Measurements from ENCODE around the gene MYO1E.
A peak's percentile ranks its signal among the peaks of the same experiment; 100 is the strongest.

MYO1E gene

DNA sequence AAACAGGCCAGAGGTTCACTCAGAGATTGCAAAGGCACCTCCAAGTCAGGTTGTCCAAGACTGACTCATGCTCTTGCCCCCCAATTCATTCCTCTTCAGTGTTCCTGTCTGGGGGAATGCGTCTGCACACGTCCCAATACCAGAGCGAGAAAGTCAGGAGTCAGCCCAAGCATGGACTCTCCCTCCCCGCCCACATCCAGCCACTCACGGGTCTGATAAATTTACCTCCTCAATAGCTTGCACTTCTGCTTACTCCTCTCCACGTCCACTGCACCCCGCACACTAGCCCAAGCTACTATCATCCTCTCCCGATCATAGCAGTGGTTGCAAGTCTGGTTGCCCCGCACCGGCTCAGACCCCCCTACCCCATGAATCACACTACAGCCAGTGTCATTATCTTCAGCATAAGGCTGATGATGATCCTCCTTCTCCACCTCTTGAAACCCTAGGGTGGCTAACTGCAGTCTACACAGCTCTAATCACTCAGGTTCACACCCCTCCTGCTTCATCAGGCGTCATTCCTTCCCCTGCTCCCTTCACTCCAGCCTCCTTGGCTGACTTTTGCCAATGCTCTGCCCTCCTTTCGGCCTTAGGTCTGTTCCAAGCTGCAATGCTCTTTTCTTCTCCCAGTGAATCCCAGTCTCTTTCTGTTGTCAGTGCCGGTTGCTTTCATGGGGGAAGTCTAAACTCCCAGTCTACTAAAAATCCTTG, 27.6 kb upstream of the MYO1E start:
- peak overlapping the region; percentile 57 for H3K4me3 ChIP-seq (ENCODE audit: insufficient read depth, low read length, poor library complexity, severe bottlenecking)
- H2AFZ ChIP-seq (ENCODE audit: low read depth, low read length, severe bottlenecking), result no peak overlapping the region
- peaks cover 65% of the 10 kb centered on the region for H3K79me2 ChIP-seq (ENCODE audit: insufficient read depth, low read length)
- H3K27me3 ChIP-seq (ENCODE audit: low read length), result no peaks in the 10 kb centered on the region
- H3K9me2 ChIP-seq (replicated peaks; ENCODE audit: insufficient read depth, low read length), result no peaks in the 10 kb centered on the region
- no peaks in the 10 kb centered on the region for H4K20me1 ChIP-seq (ENCODE audit: low read depth, low read length)
- peak overlapping the region; percentile 95 for H3K4me2 ChIP-seq (ENCODE audit: low read depth, low read length, poor library complexity, severe bottlenecking)
- peaks cover 82% of the 10 kb centered on the region for H3F3A ChIP-seq (ENCODE audit: insufficient read depth)
- no peaks in the 10 kb centered on the region for H3K9me3 ChIP-seq (ENCODE audit: insufficient read depth, low read length)
- no peak for TF ChIP-seq EZH2phosphoT487 (conservative IDR thresholded peaks at IDR 0.05; ENCODE audit: low read length)
- TF ChIP-seq, protein P1, sequence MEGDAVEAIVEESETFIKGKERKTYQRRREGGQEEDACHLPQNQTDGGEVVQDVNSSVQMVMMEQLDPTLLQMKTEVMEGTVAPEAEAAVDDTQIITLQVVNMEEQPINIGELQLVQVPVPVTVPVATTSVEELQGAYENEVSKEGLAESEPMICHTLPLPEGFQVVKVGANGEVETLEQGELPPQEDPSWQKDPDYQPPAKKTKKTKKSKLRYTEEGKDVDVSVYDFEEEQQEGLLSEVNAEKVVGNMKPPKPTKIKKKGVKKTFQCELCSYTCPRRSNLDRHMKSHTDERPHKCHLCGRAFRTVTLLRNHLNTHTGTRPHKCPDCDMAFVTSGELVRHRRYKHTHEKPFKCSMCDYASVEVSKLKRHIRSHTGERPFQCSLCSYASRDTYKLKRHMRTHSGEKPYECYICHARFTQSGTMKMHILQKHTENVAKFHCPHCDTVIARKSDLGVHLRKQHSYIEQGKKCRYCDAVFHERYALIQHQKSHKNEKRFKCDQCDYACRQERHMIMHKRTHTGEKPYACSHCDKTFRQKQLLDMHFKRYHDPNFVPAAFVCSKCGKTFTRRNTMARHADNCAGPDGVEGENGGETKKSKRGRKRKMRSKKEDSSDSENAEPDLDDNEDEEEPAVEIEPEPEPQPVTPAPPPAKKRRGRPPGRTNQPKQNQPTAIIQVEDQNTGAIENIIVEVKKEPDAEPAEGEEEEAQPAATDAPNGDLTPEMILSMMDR (IDR thresholded peaks at IDR 0.05; ENCODE audit: insufficient read depth, low read length, poor library complexity, severe bottlenecking), result no peak
- peak overlapping the region; percentile 75 for H3K9ac ChIP-seq (ENCODE audit: low read length)
- peak overlapping the region; percentile 100 for H3K27ac ChIP-seq (ENCODE audit: low read depth, low read length)
- no peaks in the 10 kb centered on the region for H3K36me3 ChIP-seq (ENCODE audit: low read length)

DNA sequence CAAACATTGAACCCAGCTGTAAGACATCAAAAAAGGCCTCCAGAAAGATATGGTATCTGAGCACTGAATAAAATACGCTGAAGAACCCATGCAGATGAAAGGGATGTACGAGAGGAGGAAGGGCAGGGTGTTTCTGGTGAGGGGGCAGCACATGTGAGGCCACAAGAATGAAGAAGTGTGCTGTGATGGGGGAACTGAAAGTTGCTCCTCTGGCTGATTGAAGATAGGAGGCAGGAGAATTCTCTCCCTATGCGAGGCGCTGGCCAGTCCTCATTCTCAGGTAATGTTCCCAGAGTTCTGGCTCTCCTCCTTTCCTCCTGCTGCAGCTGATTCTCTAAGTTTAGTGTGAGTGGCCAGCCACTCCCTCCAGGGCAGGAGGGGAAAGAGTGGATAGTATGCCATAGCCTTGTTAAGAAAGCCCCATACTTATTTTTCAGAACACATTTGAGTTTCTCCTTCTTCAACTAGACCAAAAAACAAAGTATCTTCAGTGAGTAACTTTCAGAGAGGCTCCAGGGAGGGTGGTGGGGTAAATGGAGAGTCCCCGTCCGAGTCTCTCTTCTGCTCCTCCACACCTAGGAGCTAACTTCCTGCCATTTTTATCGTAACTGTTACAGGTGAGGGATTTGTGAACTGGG, 26.9 kb upstream of the MYO1E start:
- Histone ChIP-seq H3K36me3 (ENCODE audit: low read length) (no peaks in the 10 kb centered on the region), H3K4me3 (ENCODE audit: insufficient read depth, low read length, poor library complexity, severe bottlenecking) (peak overlapping the region; percentile 57), H3K9ac (ENCODE audit: low read length) (peak overlapping the region; percentile 75)

DNA sequence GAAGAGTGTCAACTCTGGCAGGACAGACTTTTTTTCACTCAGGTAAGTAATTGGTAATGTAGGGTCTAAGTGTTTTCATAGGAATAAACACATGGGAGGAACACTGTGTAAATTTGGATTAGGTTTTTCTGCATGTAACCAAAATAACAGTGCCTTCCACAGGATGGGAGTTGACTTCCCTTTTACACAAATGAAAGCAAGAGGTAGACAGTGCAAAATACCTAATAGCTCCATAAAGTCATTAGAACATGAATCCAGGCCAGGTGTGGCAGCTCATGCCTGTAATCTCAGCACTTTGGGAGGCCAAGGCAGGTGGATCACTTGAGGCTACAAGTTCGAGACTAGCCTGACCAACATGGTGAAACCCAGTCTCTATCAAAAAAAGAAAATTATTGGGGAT, 25.5 kb upstream of the MYO1E start:
- no peaks in the 10 kb centered on the region for H4K20me1 ChIP-seq (ENCODE audit: low read depth, low read length)
- H2AFZ ChIP-seq (ENCODE audit: low read depth, low read length, severe bottlenecking), result no peak overlapping the region
- peak overlapping the region; percentile 75; the same call in 1 of the 2 replicates for H3K9ac ChIP-seq (ENCODE audit: low read length)
- H3K4me3 ChIP-seq (ENCODE audit: insufficient read depth, low read length, poor library complexity, severe bottlenecking), result no peak overlapping the region
- no peaks in the 10 kb centered on the region for H3K27me3 ChIP-seq (ENCODE audit: low read length)
- peak overlapping the region; percentile 100 for H3K27ac ChIP-seq (ENCODE audit: low read depth, low read length)
- peak overlapping the region; percentile 95 for H3K4me2 ChIP-seq (ENCODE audit: low read depth, low read length, poor library complexity, severe bottlenecking)
- no peak for TF ChIP-seq EZH2phosphoT487 (conservative IDR thresholded peaks at IDR 0.05; ENCODE audit: low read length)
- TF ChIP-seq, protein P1 (IDR thresholded peaks at IDR 0.05; ENCODE audit: insufficient read depth, low read length, poor library complexity, severe bottlenecking), result no peak
- H3K9me2 ChIP-seq (replicated peaks; ENCODE audit: insufficient read depth, low read length), result no peaks in the 10 kb centered on the region
- H3K36me3 ChIP-seq (ENCODE audit: low read length), result 0 out of 2 replicates have a peak, but pooled peaks cover 4% of the 10 kb centered on the region
- H3F3A ChIP-seq (ENCODE audit: insufficient read depth), result peaks cover 83% of the 10 kb centered on the region
- H3K9me3 ChIP-seq (ENCODE audit: insufficient read depth, low read length), result no peaks in the 10 kb centered on the region
- H3K79me2 ChIP-seq (ENCODE audit: insufficient read depth, low read length), result peaks cover 52% of the 10 kb centered on the region

More for the DNA sequence above, 26.9 kb upstream of the MYO1E start:
- Histone ChIP-seq H4K20me1 (ENCODE audit: low read depth, low read length) (no peaks in the 10 kb centered on the region), H2AFZ (ENCODE audit: low read depth, low read length, severe bottlenecking) (no peak overlapping the region), H3K9me2 (replicated peaks; ENCODE audit: insufficient read depth, low read length) (no peaks in the 10 kb centered on the region), H3K27me3 (ENCODE audit: low read length) (no peaks in the 10 kb centered on the region), H3K9me3 (ENCODE audit: insufficient read depth, low read length) (no peaks in the 10 kb centered on the region), H3K79me2 (ENCODE audit: insufficient read depth, low read length) (peaks cover 58% of the 10 kb centered on the region), H3K4me2 (ENCODE audit: low read depth, low read length, poor library complexity, severe bottlenecking) (peak overlapping the region; percentile 95), H3F3A (ENCODE audit: insufficient read depth) (peaks cover 81% of the 10 kb centered on the region), H3K27ac (ENCODE audit: low read depth, low read length) (peak overlapping the region; percentile 100)
- TF ChIP-seq, protein P1 (IDR thresholded peaks at IDR 0.05; ENCODE audit: insufficient read depth, low read length, poor library complexity, severe bottlenecking), result no peak
- TF ChIP-seq EZH2phosphoT487 (conservative IDR thresholded peaks at IDR 0.05; ENCODE audit: low read length), result no peak
